Right lobe of liver (tissue), 6 donors: ENCODE data around the gene MAGEF1. TPM values are rescaled to one million over a fixed set of nuclear protein-coding genes. Genes with fewer than 3 reads are reported as not detected.

Experiments
- ATAC-seq, 4 donors: fragments of 200-7000 bp; cut with Tn5 transposase; one replicate each; pipeline ENCODE4 v1.9.1; 2020; ENCODE audit warnings: mild to moderate bottlenecking in 4 of 4, moderate library complexity in 4 of 4
- DNase-seq, 3 donors: peaks; one replicate each; pipeline ENCODE4 v3.0.0-alpha.2; 2020
- H3K27ac ChIP-seq, 3 donors: fragments of 200-600 bp; one replicate each; pipeline ENCODE4 v1.8.0; 2022
- H3K27me3 ChIP-seq, 2 donors: fragments of 200-600 bp; one replicate each; pipeline ENCODE4 v1.8.0; 2022
- H3K36me3 ChIP-seq, 4 donors: fragments of 200-600 bp; sonication (generic) in 1 of 4; one replicate each; pipeline versions ENCODE4 v1.5.1 to v1.8.0; 2017 to 2022; ENCODE audit warnings: control low read depth in 1 of 4
- H3K4me1 ChIP-seq, 4 donors: fragments of 200-600 bp; sonication (generic) in 1 of 4; one replicate each; pipeline versions ENCODE4 v1.5.1 to v1.8.0; 2017 to 2022; ENCODE audit warnings: control low read depth in 1 of 4
- H3K4me3 ChIP-seq, 3 donors: fragments of 200-600 bp; one replicate each; pipeline ENCODE4 v1.8.0; 2022
- H3K9me3 ChIP-seq, 4 donors: fragments of 200-600 bp; sonication (generic) in 1 of 4; one replicate each; pipeline versions ENCODE4 v1.5.1 to v1.8.0; 2017 to 2022; ENCODE audit warnings: control low read depth in 1 of 4
- POLR2A ChIP-seq: fragments of 450-650 bp; IDR thresholded peaks from one replicate; pipeline ENCODE4 v1.6.1; 2017; ENCODE audit warnings: antibody characterized with exemption, mild to moderate bottlenecking
- WGBS: methylation state at CpG from one replicate; pipeline ENCODE4 v1.1.6; 2018; ENCODE audit warnings: low coverage, low lambda C conversion rate; ENCODE audit not compliant: insufficient coverage; ENCODE audit errors: missing lambda C conversion rate; 5-methylcytosine and 5-hydroxymethylcytosine counted together
- intact Hi-C, 2 donors: fragments of 100-400 bp; cut with DNase I; formaldehyde crosslinking; loops; one replicate each; pipeline versions ENCODE4 v1.11.2 to v1.14.1; 2022
- total RNA-seq, 6 experiments: library from RNA; depleted of rRNA in 2 of 6; stranded (reverse); fragments of >200 nt in 2 of 6; fragmentation: NEBNext Ultra II Directional in 3 of 6; extraction: Animal tissue kit (Norgen Biotek cat#: 25700) in 3 of 6; gene quantifications; one replicate each; pipeline versions ENCODE4 v1.1.0 to v1.2.4, GENCODE V29; 2016 to 2023
- TF ChIP-seq, protein P1 (sequence below), 4 donors: fragments of 200-600 bp in 3 of 4; fragments of 450-650 bp in 1 of 4; IDR thresholded peaks; one replicate each; pipeline versions ENCODE4 v1.5.1 to v1.8.0; 2016 to 2022; ENCODE audit warnings: antibody characterized with exemption in 4 of 4, mild to moderate bottlenecking in 2 of 4
- donor health status: DM: no; HTN: yes; CAD: no.
- donor health status: DM: no; HTN: no; CAD: no.
- donor health status: DM: no; HTN: no; CAD: no.
- donor health status: DM: no; HTN: yes; CAD: no.
- donor health status: DM: no; HTN: yes; CAD: no.

The MAGEF1 gene
- total RNA-seq, 6 experiments from 2014 or later: 8.2 to 17.1 (median 10.9) TPM

GRCh38 chr3:184716622-184717398 is 4.9 kb upstream of the MAGEF1 start:
- no peak for TF ChIP-seq POLR2A
- TF ChIP-seq, protein P1, sequence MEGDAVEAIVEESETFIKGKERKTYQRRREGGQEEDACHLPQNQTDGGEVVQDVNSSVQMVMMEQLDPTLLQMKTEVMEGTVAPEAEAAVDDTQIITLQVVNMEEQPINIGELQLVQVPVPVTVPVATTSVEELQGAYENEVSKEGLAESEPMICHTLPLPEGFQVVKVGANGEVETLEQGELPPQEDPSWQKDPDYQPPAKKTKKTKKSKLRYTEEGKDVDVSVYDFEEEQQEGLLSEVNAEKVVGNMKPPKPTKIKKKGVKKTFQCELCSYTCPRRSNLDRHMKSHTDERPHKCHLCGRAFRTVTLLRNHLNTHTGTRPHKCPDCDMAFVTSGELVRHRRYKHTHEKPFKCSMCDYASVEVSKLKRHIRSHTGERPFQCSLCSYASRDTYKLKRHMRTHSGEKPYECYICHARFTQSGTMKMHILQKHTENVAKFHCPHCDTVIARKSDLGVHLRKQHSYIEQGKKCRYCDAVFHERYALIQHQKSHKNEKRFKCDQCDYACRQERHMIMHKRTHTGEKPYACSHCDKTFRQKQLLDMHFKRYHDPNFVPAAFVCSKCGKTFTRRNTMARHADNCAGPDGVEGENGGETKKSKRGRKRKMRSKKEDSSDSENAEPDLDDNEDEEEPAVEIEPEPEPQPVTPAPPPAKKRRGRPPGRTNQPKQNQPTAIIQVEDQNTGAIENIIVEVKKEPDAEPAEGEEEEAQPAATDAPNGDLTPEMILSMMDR (IDR thresholded peaks at IDR 0.05): no peak
- H3K4me3 ChIP-seq: no peak overlapping the region
- H3K9me3 ChIP-seq: no peaks in the 10 kb centered on the region
- H3K4me1 ChIP-seq: no peaks in the 10 kb centered on the region
- ATAC-seq: no peak
- DNase-seq: no peak
- H3K36me3 ChIP-seq: no peaks in the 10 kb centered on the region
- H3K27me3 ChIP-seq: no peaks in the 10 kb centered on the region
- 67% methylated on average over 10 of the region's 20 CpGs for WGBS
- intact Hi-C loops: no loop called here
- H3K27ac ChIP-seq: no peak overlapping the region

- no peak for DNase-seq
- Histone ChIP-seq H3K27me3 (no peaks in the 10 kb centered on the region), H3K4me3 (no peak overlapping the region), H3K9me3 (no peaks in the 10 kb centered on the region), H3K36me3 (no peaks in the 10 kb centered on the region), H3K4me1 (peaks cover 0 to 1% (median 0%) of the 10 kb centered on the region in 4 donors), H3K27ac (no peak overlapping the region)
- TF ChIP-seq, protein P1 (IDR thresholded peaks at IDR 0.05): no peak
- TF ChIP-seq POLR2A: no peak
- intact Hi-C loops: no loop called here
- ATAC-seq: no peak
- 73% methylated on average over 7 of the region's 8 CpGs for WGBS
Measured at GRCh38 chr3:184715943-184716621, 4.2 kb upstream of the MAGEF1 start.

DNA sequence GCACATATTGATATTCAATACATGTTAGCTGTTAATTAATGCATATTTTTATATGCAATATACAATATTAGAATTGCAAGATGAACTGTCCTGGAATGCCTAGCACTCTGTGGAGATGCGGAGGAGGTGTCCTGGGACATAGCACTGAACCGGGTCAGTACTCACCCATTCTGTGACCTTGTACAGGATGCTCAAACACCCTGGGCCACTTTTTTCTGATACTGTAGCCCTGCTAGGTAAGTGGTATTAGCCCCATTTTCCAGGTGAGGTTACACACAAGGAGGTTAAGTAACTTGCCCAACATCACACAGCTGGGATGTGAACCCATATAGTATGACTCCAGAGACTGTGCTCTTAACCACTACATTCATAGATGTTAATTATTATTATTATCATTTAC is 1.7 kb upstream of the MAGEF1 start:
- no peak for DNase-seq
- Histone ChIP-seq H3K4me3 (no peak overlapping the region), H3K36me3 (no peaks in the 10 kb centered on the region), H3K27me3 (no peaks in the 10 kb centered on the region), H3K4me1 (peaks cover 0 to 12% (median 4%) of the 10 kb centered on the region in 4 donors), H3K27ac (no peak overlapping the region), H3K9me3 (no peaks in the 10 kb centered on the region)
- intact Hi-C loops: no loop called here
- 80% methylated on average over 2 of the region's 2 CpGs for WGBS
- no peak for ATAC-seq
- no peak for TF ChIP-seq POLR2A
- TF ChIP-seq, protein P1 (IDR thresholded peaks at IDR 0.05): no peak

GRCh38 chr3:184713040-184713355 is 1.1 kb upstream of the MAGEF1 start:
- intact Hi-C loops: no loop called here
- WGBS: 90% methylated on average over 2 of the region's 2 CpGs

More at GRCh38 chr3:184713040-184713355, 1.1 kb upstream of the MAGEF1 start:
- no peaks in the 10 kb centered on the region for H3K9me3 ChIP-seq
- H3K27ac ChIP-seq: no peak overlapping the region
- TF ChIP-seq, protein P1 (IDR thresholded peaks at IDR 0.05): no peak
- no peak for TF ChIP-seq POLR2A
- H3K4me1 ChIP-seq: peaks cover 0 to 12% (median 4%) of the 10 kb centered on the region in 4 donors
- no peak for DNase-seq
- no peak overlapping the region for H3K4me3 ChIP-seq
- H3K27me3 ChIP-seq: no peaks in the 10 kb centered on the region
- H3K36me3 ChIP-seq: no peaks in the 10 kb centered on the region
- ATAC-seq: no peak
